Muscle of back (tissue), 11 donors: ENCODE results near the gene SREBF1. TPM values are rescaled to one million over a fixed set of nuclear protein-coding genes. Genes with fewer than 3 reads are reported as not detected.

ENCODE experiments used
- DNase-seq, 3 donors: peaks; one replicate each; pipeline versions ENCODE4 v3.0.0 to v3.0.0-alpha.2; 2013
- polyA plus RNA-seq, 10 donors: library from polyadenylated mRNA; unstranded; fragments of 120-200 nt; gene quantifications; one replicate each; pipeline ENCODE4 v1.2.1, GENCODE V29; 2013; ENCODE audit not compliant: insufficient read length in 10 of 10

SREBF1 gene
- polyA plus RNA-seq, 10 donors, result 22.4 to 50.1 (median 33.4) TPM

- no peak for DNase-seq
These were observed 40.6 kb downstream of the SREBF1 start for GRCh38 chr17:17795946-17796786.

GRCh38 chr17:17795296-17795695 lies 41.5 kb downstream of the SREBF1 start:
- DNase-seq, result no peak

GRCh38 chr17:17794382-17794781 lies 42.4 kb downstream of the SREBF1 start:
- no peak for DNase-seq

- DNase-seq, result no peak
These were observed 43.2 kb downstream of the SREBF1 start for GRCh38 chr17:17793378-17794214.

- DNase-seq, result peak in 1 of 3 donors; percentile 66
These were observed 44.0 kb downstream of the SREBF1 start for GRCh38 chr17:17792551-17793377.

- DNase-seq, result no peak
These were observed 44.7 kb downstream of the SREBF1 start for GRCh38 chr17:17792037-17792550.

GRCh38 chr17:17790637-17791464 lies 45.9 kb downstream of the SREBF1 start:
- no peak for DNase-seq

GRCh38 chr17:17789828-17790636 lies 46.8 kb downstream of the SREBF1 start:
- peak in 1 of 3 donors; percentile 66 for DNase-seq

GRCh38 chr17:17789410-17789809 lies 47.4 kb downstream of the SREBF1 start:
- DNase-seq, result no peak

GRCh38 chr17:17788967-17789366 lies 47.8 kb downstream of the SREBF1 start:
- no peak for DNase-seq

GRCh38 chr17:17787568-17787967 lies 49.2 kb downstream of the SREBF1 start:
- no peak for DNase-seq

- no peak for DNase-seq
These were observed 49.8 kb downstream of the SREBF1 start for GRCh38 chr17:17786998-17787397.

- no peak for DNase-seq
These were observed 51.4 kb downstream of the SREBF1 start for GRCh38 chr17:17785407-17785806.

GRCh38 chr17:17784657-17785267 lies 52.0 kb downstream of the SREBF1 start:
- DNase-seq, result no peak

GRCh38 chr17:17783825-17784656 lies 52.7 kb downstream of the SREBF1 start:
- DNase-seq, result peak in 2 of 3 donors; percentile 61 to 68

- peak in 2 of 3 donors; percentile 62 to 87 for DNase-seq
These were observed 53.5 kb downstream of the SREBF1 start for GRCh38 chr17:17783116-17783824.

- DNase-seq, result peak in 2 of 3 donors; percentile 62 to 88
These were observed 54.2 kb downstream of the SREBF1 start for GRCh38 chr17:17782523-17783115.
